HG03342 (cell line): ENCODE measurements around the gene B3GAT1.

Experiments
- ATAC-seq: cut with Tn5 transposase; IDR thresholded peaks from one replicate; pipeline ENCODE4 v1.9.1; 2021; ENCODE audit warnings: mild to moderate bottlenecking, moderate library complexity; ENCODE audit not compliant: unreplicated experiment

B3GAT1 gene

DNA sequence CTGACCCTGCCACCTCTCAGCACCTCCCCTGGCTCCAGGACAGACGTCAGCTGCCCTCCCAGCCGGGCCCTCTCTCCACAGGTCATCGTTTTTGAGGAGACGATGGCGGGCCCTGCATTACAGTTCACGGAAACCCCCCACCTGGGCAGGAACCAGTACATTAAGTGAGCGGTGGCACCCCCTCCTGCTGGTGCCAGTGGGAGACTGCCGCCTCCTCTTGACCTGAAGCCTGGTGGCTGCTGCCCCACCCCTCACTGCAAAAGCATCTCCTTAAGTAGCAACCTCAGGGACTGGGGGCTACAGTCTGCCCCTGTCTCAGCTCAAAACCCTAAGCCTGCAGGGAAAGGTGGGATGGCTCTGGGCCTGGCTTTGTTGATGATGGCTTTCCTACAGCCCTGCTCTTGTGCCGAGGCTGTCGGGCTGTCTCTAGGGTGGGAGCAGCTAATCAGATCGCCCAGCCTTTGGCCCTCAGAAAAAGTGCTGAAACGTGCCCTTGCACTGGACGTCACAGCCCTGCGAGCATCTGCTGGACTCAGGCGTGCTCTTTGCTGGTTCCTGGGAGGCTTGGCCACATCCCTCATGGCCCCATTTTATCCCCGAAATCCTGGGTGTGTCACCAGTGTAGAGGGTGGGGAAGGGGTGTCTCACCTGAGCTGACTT lies 37.0 kb downstream of the B3GAT1 start:
- no peak for ATAC-seq

DNA sequence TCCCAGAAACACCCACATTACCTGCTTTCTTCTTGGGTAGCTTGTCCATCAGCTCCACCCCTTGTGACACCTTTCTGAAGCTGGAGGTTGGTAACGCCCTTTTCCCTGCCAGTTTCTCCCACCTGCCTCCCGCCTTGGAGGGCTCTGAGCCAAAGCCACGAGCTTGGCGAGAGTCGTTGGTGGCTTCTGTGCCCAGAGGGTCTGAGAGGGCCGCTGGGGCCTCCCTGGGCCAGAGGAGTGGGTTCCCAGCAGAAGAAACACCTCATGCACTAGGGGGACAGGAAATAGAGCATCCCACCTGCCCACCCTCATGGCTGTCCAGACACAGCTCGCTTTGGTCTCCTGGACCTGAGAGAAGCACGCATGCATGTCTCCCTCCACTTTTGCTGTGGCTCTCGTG lies 37.9 kb downstream of the B3GAT1 start:
- ATAC-seq: no peak

GRCh38 chr11:134373591-134374052 lies 38.4 kb downstream of the B3GAT1 start:
- no peak for ATAC-seq

- no peak for ATAC-seq
These were observed 39.1 kb downstream of the B3GAT1 start for GRCh38 chr11:134372961-134373360.

DNA sequence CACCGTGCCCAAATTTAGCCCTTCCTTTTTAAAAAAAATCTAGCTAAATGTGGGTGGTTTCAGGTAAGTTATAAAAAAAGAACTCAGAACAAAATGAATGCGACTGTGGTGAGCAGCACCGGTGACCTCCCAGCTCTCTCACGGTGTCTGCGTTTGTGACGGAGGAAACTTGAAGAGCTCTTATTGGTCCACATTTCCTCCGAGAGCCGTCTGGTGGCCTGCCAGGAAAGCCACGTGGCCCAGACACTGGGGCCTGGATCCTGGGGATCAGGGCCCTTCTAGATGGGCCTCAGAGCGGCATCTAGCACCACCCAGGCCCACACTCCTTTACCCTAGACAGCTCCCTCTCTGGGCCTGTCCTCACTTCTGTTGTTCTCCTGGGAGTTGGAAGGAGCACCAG lies 39.5 kb downstream of the B3GAT1 start:
- no peak for ATAC-seq

DNA sequence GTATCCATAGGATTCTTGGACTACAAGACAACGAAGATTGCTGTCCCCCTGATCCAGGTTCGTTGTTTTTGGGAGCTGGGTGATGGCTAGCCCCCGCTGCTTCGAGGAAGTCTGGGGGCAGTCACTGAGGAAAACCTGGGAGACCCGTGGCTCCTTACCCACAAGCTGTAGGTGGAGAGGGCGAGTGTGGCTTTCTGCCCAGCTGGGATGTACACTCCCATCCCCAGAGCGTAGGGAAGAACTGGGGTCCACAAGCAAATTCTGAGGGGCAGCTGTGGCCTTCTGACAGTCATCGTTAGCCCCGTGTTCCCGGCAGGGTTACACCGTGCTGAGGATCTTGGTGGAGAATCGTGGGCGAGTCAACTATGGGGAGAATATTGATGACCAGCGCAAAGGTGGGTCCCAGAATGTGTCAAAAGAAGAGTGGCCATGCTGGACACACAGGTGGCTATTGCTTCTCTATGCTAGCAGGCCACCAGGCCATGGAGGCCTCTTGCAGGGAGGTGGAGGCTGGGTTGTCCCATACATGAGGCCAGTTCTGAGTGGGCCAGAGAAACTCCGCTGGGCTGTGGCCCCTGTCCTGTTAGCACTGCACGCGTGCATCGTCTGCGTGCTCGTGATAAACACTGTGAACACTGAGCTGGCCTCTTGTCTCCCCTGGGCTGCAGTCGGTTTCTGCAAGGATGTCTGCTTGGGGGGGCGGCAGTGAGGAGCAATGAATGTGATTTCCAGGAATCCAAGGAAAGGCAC lies 40.4 kb downstream of the B3GAT1 start:
- no peak for ATAC-seq

DNA sequence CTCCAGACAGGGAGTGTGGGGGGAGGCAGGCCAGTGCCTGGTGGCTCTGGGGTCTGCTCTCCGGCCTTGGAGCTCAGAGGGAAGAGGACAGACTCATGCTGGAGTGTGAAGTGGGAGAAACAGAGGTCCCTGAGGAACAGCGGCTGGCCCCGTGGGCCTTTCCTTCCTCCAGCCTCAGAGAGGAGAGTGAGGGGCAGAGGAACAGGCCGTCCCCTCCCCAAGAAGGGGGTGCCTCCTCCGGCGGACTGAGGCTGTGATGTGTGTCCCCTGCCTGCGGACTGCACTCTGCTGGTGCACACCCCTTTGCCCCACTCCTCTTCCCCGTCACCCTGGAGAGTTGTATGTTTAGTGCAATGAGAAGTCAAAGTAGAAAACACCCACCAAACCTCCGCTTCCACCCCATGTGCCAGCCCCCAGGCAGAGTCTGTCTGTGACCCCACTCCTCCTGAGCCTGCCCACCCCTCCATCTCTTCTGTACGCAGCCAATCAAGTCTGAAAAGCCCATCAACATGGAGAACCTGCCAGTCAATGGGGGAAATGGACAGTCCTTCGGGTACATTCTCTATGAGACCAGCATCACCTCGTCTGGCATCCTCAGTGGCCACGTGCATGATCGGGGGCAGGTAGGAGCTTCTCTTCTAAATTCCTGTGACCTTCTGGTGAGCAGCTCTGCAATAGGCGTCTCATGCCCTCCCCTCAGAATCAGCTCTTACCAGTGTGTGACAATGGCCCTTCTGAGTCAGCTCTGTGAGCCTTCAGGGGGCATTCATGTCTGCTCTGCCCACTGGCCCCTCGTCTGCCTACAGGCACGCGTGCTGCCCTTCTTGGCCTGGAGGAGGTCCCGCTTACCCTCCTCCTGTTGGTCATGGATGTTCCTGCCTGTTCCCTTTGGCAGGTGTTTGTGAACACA lies 41.3 kb downstream of the B3GAT1 start:
- ATAC-seq: no peak

GRCh38 chr11:134369656-134370525 lies 42.2 kb downstream of the B3GAT1 start:
- ATAC-seq: no peak

DNA sequence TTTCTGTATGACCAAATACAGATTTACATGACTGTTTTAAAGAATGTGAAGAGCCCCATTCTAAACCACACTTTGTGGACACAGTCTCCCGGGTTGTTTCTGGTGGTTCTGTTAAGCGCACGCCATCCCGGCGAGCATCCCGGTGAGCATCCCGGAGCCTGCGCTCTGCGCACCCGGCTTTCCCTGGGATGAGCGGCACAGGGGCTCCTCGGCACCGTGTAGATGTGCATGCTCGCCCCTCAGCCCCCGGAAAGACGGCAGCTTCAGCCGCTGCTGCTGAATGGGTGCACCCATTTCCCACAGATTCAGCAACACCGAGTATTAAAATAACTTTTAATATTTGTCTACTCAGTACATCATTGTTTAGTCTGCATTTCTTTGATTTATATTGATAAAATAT lies 44.3 kb downstream of the B3GAT1 start:
- ATAC-seq: no peak

DNA sequence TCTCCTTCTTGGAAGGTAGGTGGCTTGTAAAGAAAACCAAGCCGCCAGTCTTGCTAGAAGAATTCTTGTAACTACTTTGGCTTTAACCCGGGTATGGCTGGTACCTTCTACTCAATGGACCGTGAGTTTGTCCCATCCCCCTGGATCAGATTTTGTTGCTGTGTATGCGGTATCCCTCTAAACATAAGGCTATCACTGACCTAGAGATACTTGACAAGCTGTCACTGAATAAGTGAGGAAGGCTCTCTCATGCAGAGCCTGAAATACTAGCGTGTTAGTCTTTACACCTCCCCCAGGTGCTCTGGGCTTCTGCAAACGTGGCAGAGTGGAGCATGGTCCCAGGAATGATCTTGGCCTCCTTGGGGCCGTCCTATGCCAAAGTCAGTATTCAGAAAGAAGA lies 45.8 kb downstream of the B3GAT1 start:
- ATAC-seq: no peak

DNA sequence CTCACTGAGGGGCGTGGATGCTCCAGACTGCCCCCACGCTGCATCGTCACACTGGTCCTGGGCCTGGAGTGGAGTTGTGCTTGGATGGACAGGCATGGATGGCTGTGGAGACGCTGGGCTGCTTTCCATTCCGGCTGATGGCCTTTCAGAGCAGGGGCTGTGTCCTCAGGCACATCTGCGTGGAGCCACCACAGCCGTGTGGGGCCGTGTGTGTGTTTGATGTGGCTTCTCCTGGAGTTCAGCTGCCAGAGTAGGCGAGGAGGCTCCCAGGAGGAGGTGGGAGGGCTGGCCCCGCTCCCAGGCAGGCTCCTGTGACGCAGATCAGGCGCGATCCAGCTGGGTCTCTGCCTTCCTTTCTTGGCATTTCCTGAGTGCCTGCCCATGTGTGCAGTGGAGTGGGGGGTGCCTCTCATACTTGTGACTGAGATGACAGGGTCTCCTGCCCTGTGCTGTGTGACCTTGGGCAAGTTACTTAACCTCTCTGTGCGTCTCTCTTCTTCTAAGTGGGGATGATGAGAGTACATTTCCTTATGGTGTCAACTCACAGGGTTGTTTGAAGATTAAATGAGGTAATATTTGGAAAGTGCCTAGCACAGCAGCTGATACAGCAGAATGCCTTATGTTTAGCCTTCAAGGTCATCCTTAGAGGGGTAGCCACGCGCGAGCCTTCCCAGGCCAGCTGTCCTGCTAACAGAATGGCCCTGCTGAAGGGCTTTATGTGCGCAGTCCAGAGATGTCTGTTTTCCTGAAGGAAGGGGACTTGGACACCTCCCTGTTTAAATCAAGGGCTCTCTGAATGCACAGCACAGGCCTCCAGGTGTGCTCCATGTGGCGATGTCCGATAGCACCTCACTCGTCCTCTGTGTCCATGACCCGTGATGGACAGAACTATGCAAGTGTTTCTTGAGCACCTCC lies 46.8 kb downstream of the B3GAT1 start:
- ATAC-seq: no peak

DNA sequence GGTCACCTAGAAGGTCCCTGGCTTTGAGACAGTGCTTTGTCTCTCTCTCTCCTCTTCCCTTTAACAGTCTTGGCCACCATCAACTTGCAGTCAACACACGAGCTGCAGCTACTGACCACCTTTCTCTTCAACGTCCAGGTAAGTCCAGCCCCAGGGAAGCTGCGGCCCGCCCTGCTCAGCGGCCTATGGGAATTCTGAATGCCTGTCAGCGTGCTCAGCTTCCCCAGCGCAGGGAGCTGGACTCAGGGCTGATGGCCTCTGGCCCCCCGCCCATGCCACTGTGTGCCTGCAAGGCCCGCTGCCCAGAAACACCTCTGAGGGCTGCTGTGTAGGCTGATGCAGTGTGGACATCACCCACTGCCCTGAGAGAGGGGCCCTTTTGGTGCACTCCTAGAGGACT lies 47.8 kb downstream of the B3GAT1 start:
- no peak for ATAC-seq

DNA sequence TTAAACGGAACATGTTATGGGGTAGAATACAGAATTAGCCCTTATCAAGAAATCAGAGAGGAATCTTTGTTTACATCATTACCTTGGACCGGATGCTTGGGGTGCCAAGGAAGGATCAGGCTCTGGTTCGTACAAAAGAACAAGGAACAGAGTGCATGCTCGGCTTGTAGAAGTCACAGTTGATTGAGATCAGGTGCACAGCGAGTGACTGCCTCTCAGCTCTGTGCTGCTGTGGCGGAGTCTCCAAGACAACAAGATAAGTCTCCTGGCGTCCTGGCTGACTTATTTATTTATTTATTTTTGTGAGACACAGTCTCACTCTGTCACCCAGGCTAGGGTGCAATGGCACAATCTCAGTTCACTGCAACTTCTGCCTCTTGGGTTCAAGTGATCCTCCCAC lies 48.5 kb downstream of the B3GAT1 start:
- no peak for ATAC-seq

DNA sequence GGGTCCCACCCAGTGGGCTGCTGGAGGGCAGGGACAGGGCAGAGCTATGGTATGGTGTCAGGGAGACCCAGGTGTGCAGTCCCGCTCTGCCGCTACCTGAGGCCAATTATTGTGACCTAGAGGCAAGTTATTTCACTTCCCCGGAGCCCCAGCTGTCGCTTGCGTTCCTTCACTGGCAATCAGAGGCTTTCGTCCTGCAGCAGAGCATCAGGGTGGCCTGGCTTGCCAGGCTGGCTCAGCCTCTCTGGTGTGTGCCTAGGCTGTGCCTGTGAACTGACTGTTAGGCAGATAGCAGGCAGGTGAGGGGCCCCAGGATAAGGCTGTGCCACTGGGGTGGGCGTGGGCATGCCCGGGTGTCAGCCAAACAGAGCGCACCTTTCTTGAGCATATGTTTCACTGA lies 48.9 kb downstream of the B3GAT1 start:
- no peak for ATAC-seq

- ATAC-seq: no peak
These were observed 49.7 kb downstream of the B3GAT1 start for GRCh38 chr11:134362192-134362901.

GRCh38 chr11:134361661-134362060 lies 50.4 kb downstream of the B3GAT1 start:
- ATAC-seq: no peak

DNA sequence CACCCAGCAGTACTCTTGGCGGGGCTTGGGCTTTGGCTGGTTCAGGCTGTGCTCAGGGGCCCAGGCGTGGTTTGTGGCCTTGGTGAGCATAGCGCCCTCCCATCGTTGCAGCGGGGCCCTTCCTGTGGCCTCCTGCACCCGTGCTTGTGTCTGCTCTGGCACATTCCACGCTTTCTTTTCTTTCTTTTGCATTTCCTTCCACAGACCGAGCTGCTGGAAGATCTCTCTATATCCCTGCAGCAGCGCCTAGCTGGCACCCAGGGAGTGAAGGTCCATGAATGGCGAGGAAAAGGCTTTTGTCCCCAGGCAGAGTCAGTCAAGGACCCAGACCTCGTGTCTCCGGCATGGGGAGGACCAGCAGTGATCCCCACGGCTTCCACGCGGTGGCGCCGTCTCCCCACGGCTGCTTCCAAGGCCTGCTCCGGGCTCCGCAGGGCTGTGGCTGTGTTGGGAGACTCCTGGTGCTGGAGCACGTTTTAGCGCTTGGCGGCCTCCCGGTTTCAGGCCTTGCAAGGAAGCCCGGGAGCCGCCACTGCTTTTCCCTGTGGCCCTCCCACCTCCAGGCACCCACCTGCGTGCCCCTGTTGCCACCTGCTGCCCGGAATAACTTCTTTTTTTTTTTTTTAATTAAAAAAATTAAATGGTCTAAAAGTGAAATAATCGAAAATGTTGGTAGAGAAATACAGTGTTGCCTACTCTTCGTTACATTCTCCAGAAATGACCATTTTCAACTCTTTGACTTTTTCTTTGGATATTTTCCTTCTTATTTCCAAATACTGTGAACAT lies 51.8 kb downstream of the B3GAT1 start:
- no peak for ATAC-seq

GRCh38 chr11:134359646-134360045 lies 52.4 kb downstream of the B3GAT1 start:
- no peak for ATAC-seq
